ENCODE measurements around the gene ATP2B2.

DNA sequence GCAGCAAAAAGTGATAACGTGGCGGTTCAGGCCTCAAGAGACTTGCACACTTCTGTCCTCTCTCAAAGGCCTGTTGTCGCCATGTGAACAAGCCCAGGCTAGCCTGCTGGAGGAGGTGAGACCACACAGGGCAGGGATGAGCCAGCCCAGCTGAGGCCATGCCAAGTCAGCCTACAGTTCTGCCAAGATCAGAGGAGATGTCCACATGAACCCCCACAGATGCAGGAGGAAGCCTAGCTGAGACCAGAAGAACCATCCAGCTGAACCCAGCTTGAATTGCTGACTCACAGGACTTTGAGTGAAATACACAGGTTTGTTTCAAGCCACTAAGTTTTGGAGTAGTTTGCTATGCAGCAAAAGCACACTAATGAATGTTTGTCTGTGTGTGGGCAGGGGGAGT is 134.2 kb downstream of the ATP2B2 start:
- TF ChIP-seq, protein P1, sequence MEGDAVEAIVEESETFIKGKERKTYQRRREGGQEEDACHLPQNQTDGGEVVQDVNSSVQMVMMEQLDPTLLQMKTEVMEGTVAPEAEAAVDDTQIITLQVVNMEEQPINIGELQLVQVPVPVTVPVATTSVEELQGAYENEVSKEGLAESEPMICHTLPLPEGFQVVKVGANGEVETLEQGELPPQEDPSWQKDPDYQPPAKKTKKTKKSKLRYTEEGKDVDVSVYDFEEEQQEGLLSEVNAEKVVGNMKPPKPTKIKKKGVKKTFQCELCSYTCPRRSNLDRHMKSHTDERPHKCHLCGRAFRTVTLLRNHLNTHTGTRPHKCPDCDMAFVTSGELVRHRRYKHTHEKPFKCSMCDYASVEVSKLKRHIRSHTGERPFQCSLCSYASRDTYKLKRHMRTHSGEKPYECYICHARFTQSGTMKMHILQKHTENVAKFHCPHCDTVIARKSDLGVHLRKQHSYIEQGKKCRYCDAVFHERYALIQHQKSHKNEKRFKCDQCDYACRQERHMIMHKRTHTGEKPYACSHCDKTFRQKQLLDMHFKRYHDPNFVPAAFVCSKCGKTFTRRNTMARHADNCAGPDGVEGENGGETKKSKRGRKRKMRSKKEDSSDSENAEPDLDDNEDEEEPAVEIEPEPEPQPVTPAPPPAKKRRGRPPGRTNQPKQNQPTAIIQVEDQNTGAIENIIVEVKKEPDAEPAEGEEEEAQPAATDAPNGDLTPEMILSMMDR (IDR thresholded peaks at IDR 0.05) = no peak
- no peak for TF ChIP-seq POLR2A (IDR thresholded peaks at IDR 0.05)
- TF ChIP-seq EP300 (IDR thresholded peaks at IDR 0.05; ENCODE audit: low read depth) = no peak

Data from transverse colon (tissue), 3 donors.